IMR-90 (cell line): ENCODE results near the gene PCDH1. TPM values are rescaled to one million over a fixed set of nuclear protein-coding genes. Genes with fewer than 3 reads are reported as not detected.

Experiments
- ATAC-seq: fragments of 200-7000 bp; cut with Tn5 transposase; 2 replicates; pipeline ENCODE4 v1.9.1; 2020; ENCODE audit warnings: low read depth, mild to moderate bottlenecking, moderate library complexity
- BruUV-seq: library from RNA; stranded (reverse); fragments of 400-500 nt; replicated peaks from 2 replicates; lab custom pipeline; 2021; lab: Mats Ljungman, UMichigan
- CTCF ChIA-PET: fragments of 300-600 bp; formaldehyde crosslinking; extraction: SDS; loops from one replicate; lab custom pipeline; 2021; ENCODE audit warnings: antibody characterized with exemption; lab: Yijun Ruan, JAX
- POLR2A ChIA-PET: fragments of 300-600 bp; sonication (Branson Sonifier 250); formaldehyde crosslinking; loops from one replicate; lab custom pipeline; 2022; ENCODE audit warnings: antibody characterized with exemption; ENCODE audit not compliant: unreplicated experiment; lab: Charles Lee
- DNase-seq: peaks from one replicate; pipeline ENCODE4 v3.0.0; 2013
- H2AFZ ChIP-seq: replicated peaks from 2 replicates; pipeline ENCODE3; 2013; ENCODE audit warnings: low read length, mild to moderate bottlenecking; ENCODE audit not compliant: poor library complexity
- H2AK5ac ChIP-seq: 2 replicates; pipeline ENCODE4 v1.6.1; 2013; ENCODE audit warnings: low read depth, low read length, inconsistent platforms
- H2AK9ac ChIP-seq: replicated peaks from 2 replicates; pipeline ENCODE3; 2013; ENCODE audit warnings: mild to moderate bottlenecking, low read depth, low read length, moderate library complexity; ENCODE audit not compliant: poor library complexity
- H2BK120ac ChIP-seq: 2 replicates; pipeline ENCODE4 v1.6.1; 2013; ENCODE audit warnings: low read depth, low read length, inconsistent platforms
- H2BK15ac ChIP-seq: 3 replicates; pipeline ENCODE4 v1.6.1; 2013; ENCODE audit warnings: low read depth, low read length, inconsistent platforms
- H2BK20ac ChIP-seq: 2 replicates; pipeline ENCODE4 v1.6.1; 2013; ENCODE audit warnings: low read depth, mild to moderate bottlenecking, inconsistent platforms, low read length, moderate library complexity
- H2BK5ac ChIP-seq: 2 replicates; pipeline ENCODE4 v1.6.1; 2013; ENCODE audit warnings: mild to moderate bottlenecking, low read depth, low read length, inconsistent platforms; ENCODE audit not compliant: poor library complexity, severe bottlenecking
- H3K14ac ChIP-seq: replicated peaks from 2 replicates; pipeline ENCODE4 v1.6.1; 2013; ENCODE audit warnings: low read depth, low read length, inconsistent platforms
- H3K18ac ChIP-seq: 2 replicates; pipeline ENCODE4 v1.6.1; 2013; ENCODE audit warnings: low read depth, low read length, control low read depth
- H3K23ac ChIP-seq: 2 replicates; pipeline ENCODE4 v1.6.1; 2013; ENCODE audit warnings: low read depth, low read length, inconsistent platforms
- H3K27ac ChIP-seq: 2 replicates; pipeline ENCODE4 v1.5.1; 2013; ENCODE audit warnings: mild to moderate bottlenecking, control low read depth, low read length; ENCODE audit not compliant: insufficient read depth
- H3K27me3 ChIP-seq: 2 replicates; pipeline ENCODE4 v1.6.1; 2013; ENCODE audit warnings: low read length; ENCODE audit not compliant: control insufficient read depth, insufficient read depth
- H3K36me3 ChIP-seq: 2 replicates; pipeline ENCODE4 v1.6.1; 2013; ENCODE audit warnings: low read length, mixed read lengths; ENCODE audit not compliant: control insufficient read depth, insufficient read depth
- H3K4ac ChIP-seq: 2 replicates; pipeline ENCODE4 v1.6.1; 2013; ENCODE audit warnings: low read depth, low read length, inconsistent platforms
- H3K4me1 ChIP-seq: 2 replicates; pipeline ENCODE4 v1.6.1; 2013; ENCODE audit warnings: low read length, mixed read lengths; ENCODE audit not compliant: control insufficient read depth, insufficient read depth
- H3K4me2 ChIP-seq: 2 replicates; pipeline ENCODE4 v1.6.1; 2013; ENCODE audit warnings: low read depth, mild to moderate bottlenecking, control low read depth, low read length, moderate library complexity
- H3K4me3 ChIP-seq: 2 replicates; pipeline ENCODE4 v1.5.1; 2013; ENCODE audit warnings: low read depth, mild to moderate bottlenecking, control low read depth, low read length, moderate library complexity; ENCODE audit not compliant: insufficient read depth
- H3K56ac ChIP-seq: 2 replicates; pipeline ENCODE4 v1.6.1; 2013; ENCODE audit warnings: low read length, inconsistent platforms; ENCODE audit not compliant: insufficient read depth; ENCODE audit errors: extremely low read depth
- H3K79me1 ChIP-seq, 2 experiments: 2 replicates each; pipeline ENCODE4 v1.6.1; 2013; ENCODE audit warnings: low read length in 2 of 2, inconsistent platforms in 1 of 2, low read depth in 1 of 2
- H3K9ac ChIP-seq: 2 replicates; pipeline ENCODE4 v1.6.1; 2013; ENCODE audit warnings: low read depth, low read length, control low read depth
- H3K9me1 ChIP-seq: 2 replicates; pipeline ENCODE4 v1.6.1; 2013; ENCODE audit warnings: low read length, inconsistent platforms; ENCODE audit not compliant: insufficient read depth
- H3K9me3 ChIP-seq: 2 replicates; pipeline ENCODE4 v1.6.1; 2013; ENCODE audit warnings: low read length; ENCODE audit not compliant: control insufficient read depth, insufficient read depth
- H4K20me1 ChIP-seq: 2 replicates; pipeline ENCODE4 v1.6.1; 2013; ENCODE audit warnings: low read length, inconsistent platforms; ENCODE audit not compliant: insufficient read depth
- H4K5ac ChIP-seq: 2 replicates; pipeline ENCODE4 v1.6.1; 2013; ENCODE audit warnings: mild to moderate bottlenecking, low read depth, low read length, control low read depth
- H4K8ac ChIP-seq, 2 experiments: 2 replicates each; pipeline ENCODE4 v1.6.1; 2013; ENCODE audit warnings: low read depth in 2 of 2, low read length in 2 of 2, control low read depth in 1 of 2, inconsistent platforms in 1 of 2
- H4K91ac ChIP-seq: 2 replicates; pipeline ENCODE4 v1.6.1; 2013; ENCODE audit warnings: low read depth, low read length, inconsistent platforms; ENCODE audit not compliant: insufficient read depth
- BHLHE40 ChIP-seq: fragments of 150-350 bp; IDR thresholded peaks from 2 replicates; pipeline ENCODE4 v1.6.1; 2016; ENCODE audit warnings: mild to moderate bottlenecking, low read depth, low read length
- CEBPB ChIP-seq: IDR thresholded peaks from 2 replicates; pipeline ENCODE4 v1.6.1; 2012; ENCODE audit warnings: low read depth, low read length, improper control_type of control experiment
- CHD1 ChIP-seq: IDR thresholded peaks from 2 replicates; pipeline ENCODE4 v1.6.1; 2012; ENCODE audit warnings: low read depth, low read length, improper control_type of control experiment
- FOS ChIP-seq: fragments of 150-350 bp; IDR thresholded peaks from 2 replicates; pipeline ENCODE4 v1.6.1; 2016; ENCODE audit warnings: low read depth, low read length
- MAFK ChIP-seq: IDR thresholded peaks from 2 replicates; pipeline ENCODE4 v1.6.1; 2012; ENCODE audit warnings: low read depth, low read length, improper control_type of control experiment
- MAZ ChIP-seq: IDR thresholded peaks from 2 replicates; pipeline ENCODE4 v1.6.1; 2012; ENCODE audit warnings: low read depth, mild to moderate bottlenecking, low read length, improper control_type of control experiment, moderate library complexity, borderline replicate concordance
- MXI1 ChIP-seq: IDR thresholded peaks from 2 replicates; pipeline ENCODE4 v1.6.1; 2012; ENCODE audit warnings: low read depth, mild to moderate bottlenecking, low read length, moderate library complexity, borderline replicate concordance
- NFE2L2 ChIP-seq: fragments of 150-350 bp; IDR thresholded peaks from 2 replicates; pipeline ENCODE4 v1.6.1; 2016; ENCODE audit warnings: low read depth, mild to moderate bottlenecking, low read length
- RAD21 ChIP-seq: IDR thresholded peaks from 2 replicates; pipeline ENCODE4 v1.6.1; 2012; ENCODE audit warnings: low read length, improper control_type of control experiment
- RCOR1 ChIP-seq: IDR thresholded peaks from 2 replicates; pipeline ENCODE4 v1.6.1; 2012; ENCODE audit warnings: mild to moderate bottlenecking, low read length, improper control_type of control experiment; ENCODE audit not compliant: insufficient replicate concordance
- SMC3 ChIP-seq: fragments of 150-350 bp; IDR thresholded peaks from 2 replicates; pipeline ENCODE4 v1.6.1; 2016; ENCODE audit warnings: low read depth, mild to moderate bottlenecking, antibody characterized with exemption, low read length, moderate library complexity
- WGBS, 2 experiments: methylation state at CpG; one replicate each; pipeline versions ENCODE4 v1.1.5 to v1.1.7; 2013; ENCODE audit warnings: missing lambda C conversion rate in 2 of 2; ENCODE audit not compliant: insufficient read length in 1 of 2; ENCODE audit errors: extremely low coverage in 2 of 2; 5-methylcytosine and 5-hydroxymethylcytosine counted together
- dilution Hi-C: fragments of 300-500 bp; cut with HindIII; formaldehyde crosslinking; loops from one replicate; pipeline ENCODE4 v1.14.3; 2018; ENCODE audit warnings: low sequenced_read_pairs; ENCODE audit not compliant: unreplicated experiment
- in situ Hi-C: fragments of 300-500 bp; cut with MboI; formaldehyde crosslinking; loops from 3 replicates; pipeline ENCODE4 v1.14.3; 2019; ENCODE audit warnings: low sequenced_read_pairs, inconsistent platforms, mixed read lengths
- intact Hi-C: fragments of 100-400 bp; cut with micrococcal nuclease; formaldehyde crosslinking; loops from 2 replicates; pipeline ENCODE4 v1.10.0; 2022
- polyA plus RNA-seq, 3 experiments: library from polyadenylated mRNA; depleted of rRNA; stranded (reverse); fragments of >200 nt; gene quantifications; 2 replicates each; pipeline ENCODE4 v1.2.3, GENCODE V29; 2012; ENCODE audit warnings: low replicate concordance in 1 of 3
- total RNA-seq: library from RNA; depleted of rRNA; stranded (reverse); fragments of >200 nt; gene quantifications from 2 replicates; pipeline ENCODE4 v1.2.3, GENCODE V29; 2012
- TF ChIP-seq, protein P1 (sequence below): fragments of 150-350 bp; IDR thresholded peaks from 2 replicates; pipeline ENCODE4 v1.6.1; 2016; ENCODE audit warnings: low read depth, mild to moderate bottlenecking, low read length, moderate library complexity, borderline replicate concordance
- TF ChIP-seq, protein P2 (sequence below): conservative IDR thresholded peaks from 2 replicates; pipeline ENCODE4 v1.5.1; 2012; ENCODE audit warnings: mild to moderate bottlenecking, low read depth, low read length, improper control_type of control experiment

PCDH1 gene
- total and polyA plus RNA-seq, 2 of the 4 experiments (the other 2 are of a cell fraction): 0.74 to 0.90 TPM

DNA sequence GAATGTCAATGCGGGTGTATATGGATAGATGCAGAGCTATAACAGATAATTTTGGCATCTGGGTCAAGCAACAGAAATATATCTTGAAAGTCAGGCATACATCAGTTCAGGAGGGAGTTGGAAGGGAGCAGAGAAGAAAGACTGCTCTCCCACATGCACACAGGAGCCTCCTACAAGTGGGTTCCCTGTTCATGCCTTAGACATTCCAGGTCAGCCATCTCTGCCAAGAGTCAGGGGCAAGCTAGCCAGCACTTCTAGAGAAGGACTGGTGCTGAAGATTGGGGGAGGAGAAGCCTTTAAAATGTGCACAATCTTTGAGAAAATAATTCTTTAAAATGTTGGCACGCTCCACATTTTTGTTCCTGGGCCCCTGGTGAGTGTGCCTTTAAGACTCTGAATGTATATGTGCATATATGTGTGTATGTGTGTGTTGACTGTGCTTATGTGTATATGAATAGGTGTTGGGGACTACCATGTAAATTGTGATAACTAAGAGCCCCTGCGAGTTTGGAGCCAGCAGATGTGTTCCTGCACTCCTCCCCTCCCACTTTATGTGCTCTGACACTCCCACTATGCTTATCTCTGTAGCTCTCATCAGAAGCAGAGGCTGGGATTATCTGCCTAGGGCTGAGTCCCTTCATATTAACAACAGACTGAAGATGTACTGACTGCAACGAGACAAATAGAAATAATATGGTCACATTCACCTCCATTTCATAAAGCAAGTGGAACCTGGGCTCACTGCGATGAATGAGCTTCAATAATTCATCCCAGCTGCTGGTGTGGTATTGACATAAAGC is 24.0 kb upstream of the PCDH1 start:
- Histone ChIP-seq H3K79me1 (no peaks in the 10 kb centered on the region), H3K4me1 (no peaks in the 10 kb centered on the region), H2AK5ac (no peak overlapping the region), H2BK5ac (no peak overlapping the region), H3K4ac (no peak overlapping the region), H3K18ac (no peak overlapping the region), H2BK120ac (no peak overlapping the region), H3K9me3 (no peaks in the 10 kb centered on the region), H2BK15ac (no peak overlapping the region), H4K20me1 (no peaks in the 10 kb centered on the region), H3K4me2 (no peak overlapping the region), H3K14ac (no peak overlapping the region), H2AK9ac (no peak overlapping the region), H3K9me1 (no peaks in the 10 kb centered on the region), H3K23ac (no peak overlapping the region), H3K36me3 (no peaks in the 10 kb centered on the region), H4K91ac (no peak overlapping the region), H2BK20ac (no peak overlapping the region), H4K8ac (no peak overlapping the region), H3K4me3 (no peak overlapping the region), H2AFZ (no peak overlapping the region), H3K56ac (no peak overlapping the region), H4K5ac (no peak overlapping the region), H3K27me3 (peaks cover 31% of the 10 kb centered on the region), H3K9ac (no peak overlapping the region), H3K27ac (no peak overlapping the region)
- TF ChIP-seq, protein P1, sequence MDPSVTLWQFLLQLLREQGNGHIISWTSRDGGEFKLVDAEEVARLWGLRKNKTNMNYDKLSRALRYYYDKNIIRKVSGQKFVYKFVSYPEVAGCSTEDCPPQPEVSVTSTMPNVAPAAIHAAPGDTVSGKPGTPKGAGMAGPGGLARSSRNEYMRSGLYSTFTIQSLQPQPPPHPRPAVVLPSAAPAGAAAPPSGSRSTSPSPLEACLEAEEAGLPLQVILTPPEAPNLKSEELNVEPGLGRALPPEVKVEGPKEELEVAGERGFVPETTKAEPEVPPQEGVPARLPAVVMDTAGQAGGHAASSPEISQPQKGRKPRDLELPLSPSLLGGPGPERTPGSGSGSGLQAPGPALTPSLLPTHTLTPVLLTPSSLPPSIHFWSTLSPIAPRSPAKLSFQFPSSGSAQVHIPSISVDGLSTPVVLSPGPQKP: no peak
- TF ChIP-seq MAZ (no peak), CHD1 (no peak), SMC3 (no peak), NFE2L2 (no peak), CEBPB (no peak), MAFK (no peak), RCOR1 (no peak), BHLHE40 (no peak), MXI1 (no peak), FOS (no peak), RAD21 (no peak)
- TF ChIP-seq, protein P2, sequence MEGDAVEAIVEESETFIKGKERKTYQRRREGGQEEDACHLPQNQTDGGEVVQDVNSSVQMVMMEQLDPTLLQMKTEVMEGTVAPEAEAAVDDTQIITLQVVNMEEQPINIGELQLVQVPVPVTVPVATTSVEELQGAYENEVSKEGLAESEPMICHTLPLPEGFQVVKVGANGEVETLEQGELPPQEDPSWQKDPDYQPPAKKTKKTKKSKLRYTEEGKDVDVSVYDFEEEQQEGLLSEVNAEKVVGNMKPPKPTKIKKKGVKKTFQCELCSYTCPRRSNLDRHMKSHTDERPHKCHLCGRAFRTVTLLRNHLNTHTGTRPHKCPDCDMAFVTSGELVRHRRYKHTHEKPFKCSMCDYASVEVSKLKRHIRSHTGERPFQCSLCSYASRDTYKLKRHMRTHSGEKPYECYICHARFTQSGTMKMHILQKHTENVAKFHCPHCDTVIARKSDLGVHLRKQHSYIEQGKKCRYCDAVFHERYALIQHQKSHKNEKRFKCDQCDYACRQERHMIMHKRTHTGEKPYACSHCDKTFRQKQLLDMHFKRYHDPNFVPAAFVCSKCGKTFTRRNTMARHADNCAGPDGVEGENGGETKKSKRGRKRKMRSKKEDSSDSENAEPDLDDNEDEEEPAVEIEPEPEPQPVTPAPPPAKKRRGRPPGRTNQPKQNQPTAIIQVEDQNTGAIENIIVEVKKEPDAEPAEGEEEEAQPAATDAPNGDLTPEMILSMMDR: no peak
- CTCF ChIA-PET: interaction anchor here (0.6 to 1.7 kb wide), 2 partner anchors 210 to 395 kb away, joined by 3 read pairs; no protein-coding TSS in a partner anchor
- intact Hi-C loops (no loop called here), in situ Hi-C loops (no loop called here), dilution Hi-C loops (no loop called here)
- POLR2A ChIA-PET: no interaction called here
- 100% methylated on average over 1 of the region's 5 CpGs; no CpG with 5 or more reads in 1 of the 2 experiments for WGBS, 2 experiments
- BruUV-seq: no TSS peak
- ATAC-seq (no peak), DNase-seq (no peak)
